Keratinocyte (primary cell): ENCODE measurements around the gene ETNK1.

ENCODE experiments used
- EZH2 ChIP-seq: IDR thresholded peaks from one replicate; pipeline ENCODE4 v1.6.1; 2012; ENCODE audit warnings: inconsistent platforms, mild to moderate bottlenecking, low read length, moderate library complexity
- TF ChIP-seq, protein P1 (sequence below), 3 experiments: IDR thresholded peaks in 1 of 3; conservative IDR thresholded peaks in 1 of 3; optimal IDR thresholded peaks in 1 of 3; 2 replicates in 2 of 3; 3 replicates in 1 of 3; pipeline versions ENCODE3 to v1.5.1; 2011; ENCODE audit warnings: low read length in 3 of 3, mild to moderate bottlenecking in 3 of 3, moderate library complexity in 2 of 3, control low read depth in 1 of 3, inconsistent platforms in 1 of 3; ENCODE audit not compliant: insufficient read depth in 2 of 3; ENCODE audit errors: extremely low read depth in 1 of 3

DNA sequence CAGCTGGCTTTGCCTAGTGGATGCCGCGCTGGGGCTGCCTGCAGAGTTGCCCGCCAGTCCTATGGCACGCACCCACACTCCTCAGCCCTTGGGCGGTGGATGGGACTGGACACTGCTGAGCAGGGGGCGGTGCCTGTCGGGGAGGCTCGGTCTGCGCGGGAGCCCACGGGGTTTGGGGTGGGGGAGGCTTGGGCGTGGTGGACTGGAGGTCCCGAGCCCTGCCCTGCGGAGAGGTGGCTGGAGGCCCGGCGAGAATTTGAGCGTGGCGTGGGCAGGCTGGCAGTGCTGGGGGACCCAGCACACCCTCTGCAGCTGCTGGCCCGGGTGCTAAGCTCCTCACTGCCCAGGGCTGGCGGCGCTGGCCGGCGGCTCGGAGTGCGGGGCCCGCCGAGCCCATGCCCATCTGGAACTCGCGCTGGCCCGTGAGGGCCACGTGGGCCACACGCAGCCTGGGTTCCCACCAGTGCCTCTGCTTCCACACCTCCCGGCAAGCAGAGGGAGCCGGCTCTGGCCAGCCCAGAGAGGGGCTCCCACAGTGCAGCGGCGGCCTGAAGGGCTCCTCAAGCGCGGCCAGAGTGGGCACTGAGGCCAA lies 68.1 kb downstream of the ETNK1 start:
- no peak for TF ChIP-seq EZH2
- TF ChIP-seq, protein P1, sequence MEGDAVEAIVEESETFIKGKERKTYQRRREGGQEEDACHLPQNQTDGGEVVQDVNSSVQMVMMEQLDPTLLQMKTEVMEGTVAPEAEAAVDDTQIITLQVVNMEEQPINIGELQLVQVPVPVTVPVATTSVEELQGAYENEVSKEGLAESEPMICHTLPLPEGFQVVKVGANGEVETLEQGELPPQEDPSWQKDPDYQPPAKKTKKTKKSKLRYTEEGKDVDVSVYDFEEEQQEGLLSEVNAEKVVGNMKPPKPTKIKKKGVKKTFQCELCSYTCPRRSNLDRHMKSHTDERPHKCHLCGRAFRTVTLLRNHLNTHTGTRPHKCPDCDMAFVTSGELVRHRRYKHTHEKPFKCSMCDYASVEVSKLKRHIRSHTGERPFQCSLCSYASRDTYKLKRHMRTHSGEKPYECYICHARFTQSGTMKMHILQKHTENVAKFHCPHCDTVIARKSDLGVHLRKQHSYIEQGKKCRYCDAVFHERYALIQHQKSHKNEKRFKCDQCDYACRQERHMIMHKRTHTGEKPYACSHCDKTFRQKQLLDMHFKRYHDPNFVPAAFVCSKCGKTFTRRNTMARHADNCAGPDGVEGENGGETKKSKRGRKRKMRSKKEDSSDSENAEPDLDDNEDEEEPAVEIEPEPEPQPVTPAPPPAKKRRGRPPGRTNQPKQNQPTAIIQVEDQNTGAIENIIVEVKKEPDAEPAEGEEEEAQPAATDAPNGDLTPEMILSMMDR (optimal IDR thresholded peaks at IDR 0.05 in 1 of 3, IDR thresholded peaks at IDR 0.05 in 1 of 3, conservative IDR thresholded peaks at IDR 0.05 in 1 of 3; ENCODE audit: extremely low read depth in 1 of 3, insufficient read depth in 2 of 3, low read length in 3 of 3) = no peak
